Upper lobe of right lung (tissue), 1 donor: Measurements from ENCODE around the gene IGFL3. TPM values are rescaled to one million over a fixed set of nuclear protein-coding genes. Genes with fewer than 3 reads are reported as not detected.

Experiments used
- ATAC-seq: fragments of 200-7000 bp; cut with Tn5 transposase; one replicate; pipeline ENCODE4 v1.9.1; 2020; ENCODE audit warnings: mild to moderate bottlenecking, moderate library complexity
- DNase-seq: peaks from one replicate; pipeline ENCODE4 v3.0.0-alpha.2; 2020
- H3K27ac ChIP-seq: fragments of 200-600 bp; one replicate; pipeline ENCODE4 v1.8.0; 2022
- H3K27me3 ChIP-seq: fragments of 200-600 bp; one replicate; pipeline ENCODE4 v1.8.0; 2022; ENCODE audit warnings: mild to moderate bottlenecking
- H3K36me3 ChIP-seq: fragments of 200-600 bp; one replicate; pipeline ENCODE4 v1.8.0; 2022
- H3K4me1 ChIP-seq: fragments of 200-600 bp; one replicate; pipeline ENCODE4 v1.8.0; 2022
- H3K4me3 ChIP-seq: fragments of 200-600 bp; one replicate; pipeline ENCODE4 v1.8.0; 2022; ENCODE audit warnings: mild to moderate bottlenecking
- H3K9me3 ChIP-seq: fragments of 200-600 bp; one replicate; pipeline ENCODE4 v1.8.0; 2022
- intact Hi-C: fragments of 100-400 bp; cut with DNase I; formaldehyde crosslinking; loops from one replicate; pipeline ENCODE4 v1.11.0; 2022
- total RNA-seq: library from RNA; stranded (reverse); fragmentation: NEBNext Ultra II Directional; extraction: Animal tissue kit (Norgen Biotek cat#: 25700); gene quantifications from one replicate; pipeline ENCODE4 v1.2.1, GENCODE V29; 2021
- TF ChIP-seq, protein P1 (sequence below): fragments of 200-600 bp; IDR thresholded peaks from one replicate; pipeline ENCODE4 v1.8.0; 2022; ENCODE audit warnings: antibody characterized with exemption
- donor health status: DM: no; HTN: yes; CAD: no; lungs with severe emphysema.

The IGFL3 gene
- total RNA-seq, 1 donor from 2014 or later: not detected

- Histone ChIP-seq H3K27ac (no peak overlapping the region), H3K4me3 (no peak overlapping the region), H3K27me3 (peaks cover 4% of the 10 kb centered on the region), H3K9me3 (no peaks in the 10 kb centered on the region), H3K4me1 (no peaks in the 10 kb centered on the region), H3K36me3 (no peaks in the 10 kb centered on the region)
- DNase-seq: no peak
- TF ChIP-seq, protein P1, sequence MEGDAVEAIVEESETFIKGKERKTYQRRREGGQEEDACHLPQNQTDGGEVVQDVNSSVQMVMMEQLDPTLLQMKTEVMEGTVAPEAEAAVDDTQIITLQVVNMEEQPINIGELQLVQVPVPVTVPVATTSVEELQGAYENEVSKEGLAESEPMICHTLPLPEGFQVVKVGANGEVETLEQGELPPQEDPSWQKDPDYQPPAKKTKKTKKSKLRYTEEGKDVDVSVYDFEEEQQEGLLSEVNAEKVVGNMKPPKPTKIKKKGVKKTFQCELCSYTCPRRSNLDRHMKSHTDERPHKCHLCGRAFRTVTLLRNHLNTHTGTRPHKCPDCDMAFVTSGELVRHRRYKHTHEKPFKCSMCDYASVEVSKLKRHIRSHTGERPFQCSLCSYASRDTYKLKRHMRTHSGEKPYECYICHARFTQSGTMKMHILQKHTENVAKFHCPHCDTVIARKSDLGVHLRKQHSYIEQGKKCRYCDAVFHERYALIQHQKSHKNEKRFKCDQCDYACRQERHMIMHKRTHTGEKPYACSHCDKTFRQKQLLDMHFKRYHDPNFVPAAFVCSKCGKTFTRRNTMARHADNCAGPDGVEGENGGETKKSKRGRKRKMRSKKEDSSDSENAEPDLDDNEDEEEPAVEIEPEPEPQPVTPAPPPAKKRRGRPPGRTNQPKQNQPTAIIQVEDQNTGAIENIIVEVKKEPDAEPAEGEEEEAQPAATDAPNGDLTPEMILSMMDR: no peak
- no peak for ATAC-seq
- intact Hi-C loops: no loop called here
These were observed 20.3 kb upstream of the IGFL3 start for GRCh38 chr19:46144756-46145155.

DNA sequence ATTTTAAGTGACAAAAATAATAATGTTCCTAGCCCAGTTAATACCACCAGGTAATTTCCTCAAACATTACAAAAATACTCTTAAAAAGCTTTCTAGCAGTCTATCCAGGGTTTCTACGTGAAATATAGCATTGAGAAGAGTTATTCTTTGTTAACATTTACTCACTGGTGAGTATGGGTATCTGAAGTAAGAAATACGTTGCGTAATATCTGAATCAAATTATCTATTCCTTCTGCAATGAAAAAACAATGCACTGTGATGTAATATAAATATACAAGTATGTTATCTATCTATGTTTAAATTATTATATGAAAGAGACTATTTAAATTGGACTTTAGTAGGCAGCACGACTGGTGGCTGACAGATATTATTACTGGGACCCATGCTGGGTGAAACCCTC, 17.8 kb upstream of the IGFL3 start:
- Histone ChIP-seq H3K4me3 (no peak overlapping the region), H3K27me3 (no peaks in the 10 kb centered on the region), H3K9me3 (no peaks in the 10 kb centered on the region), H3K4me1 (no peaks in the 10 kb centered on the region), H3K36me3 (no peaks in the 10 kb centered on the region), H3K27ac (no peak overlapping the region)
- TF ChIP-seq, protein P1: no peak
- intact Hi-C loops: no loop called here
- DNase-seq (no peak), ATAC-seq (no peak)

GRCh38 chr19:46141421-46141820, 16.9 kb upstream of the IGFL3 start:
- Histone ChIP-seq H3K27ac (no peak overlapping the region), H3K36me3 (no peaks in the 10 kb centered on the region), H3K4me1 (no peaks in the 10 kb centered on the region), H3K4me3 (no peak overlapping the region), H3K27me3 (no peaks in the 10 kb centered on the region), H3K9me3 (no peaks in the 10 kb centered on the region)
- no peak for DNase-seq
- no peak for ATAC-seq
- TF ChIP-seq, protein P1: no peak
- intact Hi-C loops: no loop called here

DNA sequence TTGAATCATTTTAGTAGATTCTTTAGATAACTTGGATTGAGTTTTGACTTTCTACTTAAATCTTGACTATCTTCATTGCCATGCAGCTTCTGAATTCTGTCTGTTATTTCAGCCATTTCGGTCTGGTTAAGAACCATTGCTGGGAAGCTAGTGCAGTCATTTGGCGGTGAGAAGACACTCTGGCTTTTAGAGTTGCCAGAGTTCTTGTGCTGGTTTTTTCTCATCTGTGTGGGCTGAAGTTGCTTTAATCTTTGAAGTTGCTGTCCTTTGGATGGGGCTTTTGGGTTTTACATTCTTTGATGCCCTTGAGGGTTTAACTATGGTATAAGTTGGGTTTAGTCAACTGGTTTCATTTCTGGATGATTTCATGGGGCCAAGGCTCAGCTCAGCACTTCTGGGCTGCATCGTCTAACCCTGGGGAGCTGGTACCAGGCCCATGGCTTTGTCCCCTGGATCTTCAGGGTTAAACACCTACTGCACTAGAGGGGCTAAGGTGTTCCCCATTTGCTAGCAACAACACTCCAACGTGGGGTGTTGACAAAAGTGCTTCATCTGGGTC, 13.5 kb upstream of the IGFL3 start:
- H3K4me3 ChIP-seq: no peak overlapping the region
- no peaks in the 10 kb centered on the region for H3K9me3 ChIP-seq
- H3K4me1 ChIP-seq: peaks cover 11% of the 10 kb centered on the region
- no peaks in the 10 kb centered on the region for H3K36me3 ChIP-seq
- ATAC-seq (no peak), DNase-seq (no peak)
- TF ChIP-seq, protein P1: no peak
- H3K27ac ChIP-seq: no peak overlapping the region
- H3K27me3 ChIP-seq: no peaks in the 10 kb centered on the region
- intact Hi-C loops: no loop called here

DNA sequence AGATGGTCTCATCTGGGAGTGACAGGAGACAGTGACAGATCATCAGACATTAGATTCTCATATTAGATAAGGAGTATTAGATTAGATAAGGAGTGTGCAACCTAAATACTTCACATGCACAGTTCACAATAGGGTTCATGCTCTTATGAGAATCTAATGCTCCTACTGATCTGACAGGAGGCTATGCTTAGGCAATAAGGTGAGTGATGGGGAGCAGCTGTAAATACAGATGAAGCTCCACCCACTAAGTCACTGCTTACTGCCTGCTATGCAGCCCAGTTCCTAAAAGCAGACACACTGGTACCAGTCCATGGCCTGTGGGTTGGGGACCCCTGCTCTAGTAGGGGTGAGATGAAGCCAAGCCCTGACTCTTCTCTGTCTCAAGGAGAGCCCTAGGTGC, 10.0 kb upstream of the IGFL3 start:
- H3K4me1 ChIP-seq: peaks cover 12% of the 10 kb centered on the region
- no peaks in the 10 kb centered on the region for H3K27me3 ChIP-seq
- TF ChIP-seq, protein P1: no peak
- ATAC-seq (no peak), DNase-seq (no peak)
- H3K9me3 ChIP-seq: no peaks in the 10 kb centered on the region
- H3K4me3 ChIP-seq: no peak overlapping the region
- intact Hi-C loops: no loop called here
- no peaks in the 10 kb centered on the region for H3K36me3 ChIP-seq
- H3K27ac ChIP-seq: no peak overlapping the region

- no peaks in the 10 kb centered on the region for H3K27me3 ChIP-seq
- no peak for DNase-seq
- peak overlapping the region; percentile 73 for H3K27ac ChIP-seq
- H3K9me3 ChIP-seq: no peaks in the 10 kb centered on the region
- intact Hi-C loops: no loop called here
- TF ChIP-seq, protein P1: no peak
- peaks cover 12% of the 10 kb centered on the region for H3K4me1 ChIP-seq
- no peak for ATAC-seq
- H3K4me3 ChIP-seq: no peak overlapping the region
- H3K36me3 ChIP-seq: no peaks in the 10 kb centered on the region
These were observed 9.3 kb upstream of the IGFL3 start for GRCh38 chr19:46133777-46134241.
